Measurements from ENCODE around the gene TSGA10IP. TPM values are rescaled to one million over a fixed set of nuclear protein-coding genes. Genes with fewer than 3 reads are reported as not detected.

The TSGA10IP gene
- total and polyA plus RNA-seq, 2 experiments from 2014 or later: not detected

- Histone ChIP-seq H3K27ac (no peak overlapping the region), H3K27me3 (replicated peaks; ENCODE audit: insufficient read depth) (no peaks in the 10 kb centered on the region), H3F3A (ENCODE audit: insufficient read depth) (peaks cover 25% of the 10 kb centered on the region), H3K9me3 (ENCODE audit: low read depth) (no peaks in the 10 kb centered on the region), H4K20me1 (ENCODE audit: insufficient read depth) (no peaks in the 10 kb centered on the region), H3K36me3 (ENCODE audit: low read depth) (no peaks in the 10 kb centered on the region), H3K4me3 (no peak overlapping the region), H3K4me2 (ENCODE audit: unreplicated experiment) (no peak overlapping the region), H3K79me2 (ENCODE audit: insufficient read depth) (no peaks in the 10 kb centered on the region), H3K4me1 (ENCODE audit: insufficient read depth) (no peaks in the 10 kb centered on the region), H3K9me2 (ENCODE audit: insufficient read depth) (no peaks in the 10 kb centered on the region), H2AFZ (no peak overlapping the region), H3K9ac (no peak overlapping the region)
- WGBS, 2 experiments (ENCODE audit: low coverage in 1 of 2, low lambda C conversion rate in 2 of 2, missing lambda C conversion rate in 2 of 2): 88 to 92% methylated on average over 6 of the region's 6 CpGs
- in situ Hi-C loops (cut with MboI): no loop called here
- TF ChIP-seq EZH2 (IDR thresholded peaks at IDR 0.05; ENCODE audit: insufficient read depth, poor library complexity, severe bottlenecking) (no peak), EZH2phosphoT487 (IDR thresholded peaks at IDR 0.05; ENCODE audit: insufficient read depth, low read depth) (no peak)
- no peak for DNase-seq
Measured at GRCh38 chr11:65928667-65929066, 16.6 kb upstream of the TSGA10IP start.

GRCh38 chr11:65931773-65932557, 13.3 kb upstream of the TSGA10IP start:
- TF ChIP-seq EZH2phosphoT487 (IDR thresholded peaks at IDR 0.05; ENCODE audit: insufficient read depth, low read depth) (no peak), EZH2 (IDR thresholded peaks at IDR 0.05; ENCODE audit: insufficient read depth, poor library complexity, severe bottlenecking) (no peak)
- Histone ChIP-seq H3K4me1 (ENCODE audit: insufficient read depth) (no peaks in the 10 kb centered on the region), H3K79me2 (ENCODE audit: insufficient read depth) (no peaks in the 10 kb centered on the region), H3K9me3 (ENCODE audit: low read depth) (no peaks in the 10 kb centered on the region), H3F3A (ENCODE audit: insufficient read depth) (peaks cover 14% of the 10 kb centered on the region), H3K9ac (no peak overlapping the region), H3K36me3 (ENCODE audit: low read depth) (no peaks in the 10 kb centered on the region), H3K9me2 (ENCODE audit: insufficient read depth) (no peaks in the 10 kb centered on the region), H4K20me1 (ENCODE audit: insufficient read depth) (no peaks in the 10 kb centered on the region), H3K4me3 (no peak overlapping the region), H3K4me2 (ENCODE audit: unreplicated experiment) (no peak overlapping the region), H2AFZ (no peak overlapping the region; the same call in 1 of the 2 replicates), H3K27me3 (replicated peaks; ENCODE audit: insufficient read depth) (no peaks in the 10 kb centered on the region), H3K27ac (no peak overlapping the region)
- no peak for DNase-seq
- in situ Hi-C loops (cut with MboI): no loop called here
- WGBS, 2 experiments (ENCODE audit: low coverage in 1 of 2, low lambda C conversion rate in 2 of 2, missing lambda C conversion rate in 2 of 2): 52 to 55% methylated on average over 13 of the region's 13 CpGs

- H3K4me3 ChIP-seq: no peak overlapping the region
- H2AFZ ChIP-seq: peak overlapping the region; percentile 62; the same call in 1 of the 2 replicates
- H3K27me3 ChIP-seq (replicated peaks; ENCODE audit: insufficient read depth): no peaks in the 10 kb centered on the region
- in situ Hi-C loops (cut with MboI): no loop called here
- peak; percentile 65 for DNase-seq
- H3K27ac ChIP-seq: no peak overlapping the region
- no peaks in the 10 kb centered on the region for H3K79me2 ChIP-seq (ENCODE audit: insufficient read depth)
- 24 to 25% methylated on average over 9 of the region's 9 CpGs for WGBS, 2 experiments (ENCODE audit: low coverage in 1 of 2, low lambda C conversion rate in 2 of 2, missing lambda C conversion rate in 2 of 2)
- TF ChIP-seq EZH2 (IDR thresholded peaks at IDR 0.05; ENCODE audit: insufficient read depth, poor library complexity, severe bottlenecking) (no peak), EZH2phosphoT487 (IDR thresholded peaks at IDR 0.05; ENCODE audit: insufficient read depth, low read depth) (no peak)
- H3K9me2 ChIP-seq (ENCODE audit: insufficient read depth): no peaks in the 10 kb centered on the region
- H3K36me3 ChIP-seq (ENCODE audit: low read depth): no peaks in the 10 kb centered on the region
- H3K9me3 ChIP-seq (ENCODE audit: low read depth): no peaks in the 10 kb centered on the region
- H3K4me2 ChIP-seq (ENCODE audit: unreplicated experiment): no peak overlapping the region
- H3K4me1 ChIP-seq (ENCODE audit: insufficient read depth): no peaks in the 10 kb centered on the region
- H4K20me1 ChIP-seq (ENCODE audit: insufficient read depth): no peaks in the 10 kb centered on the region
- H3K9ac ChIP-seq: no peak overlapping the region
- peaks cover 8% of the 10 kb centered on the region; the same call in 1 of the 2 replicates for H3F3A ChIP-seq (ENCODE audit: insufficient read depth)
Measured at GRCh38 chr11:65932558-65932919, 12.7 kb upstream of the TSGA10IP start.

GRCh38 chr11:65934014-65934413, 11.3 kb upstream of the TSGA10IP start:
- H3K79me2 ChIP-seq (ENCODE audit: insufficient read depth): no peaks in the 10 kb centered on the region
- H3K9me2 ChIP-seq (ENCODE audit: insufficient read depth): no peaks in the 10 kb centered on the region
- H3K4me1 ChIP-seq (ENCODE audit: insufficient read depth): no peaks in the 10 kb centered on the region
- H3K36me3 ChIP-seq (ENCODE audit: low read depth): no peaks in the 10 kb centered on the region
- H2AFZ ChIP-seq: no peak overlapping the region
- H3K27ac ChIP-seq: no peak overlapping the region
- no peaks in the 10 kb centered on the region for H3K27me3 ChIP-seq (replicated peaks; ENCODE audit: insufficient read depth)
- peaks cover 4% of the 10 kb centered on the region; the same call in 1 of the 2 replicates for H3F3A ChIP-seq (ENCODE audit: insufficient read depth)
- TF ChIP-seq EZH2phosphoT487 (IDR thresholded peaks at IDR 0.05; ENCODE audit: insufficient read depth, low read depth) (no peak), EZH2 (IDR thresholded peaks at IDR 0.05; ENCODE audit: insufficient read depth, poor library complexity, severe bottlenecking) (no peak)
- H4K20me1 ChIP-seq (ENCODE audit: insufficient read depth): no peaks in the 10 kb centered on the region
- no peaks in the 10 kb centered on the region for H3K9me3 ChIP-seq (ENCODE audit: low read depth)
- no peak for DNase-seq
- no peak overlapping the region for H3K4me3 ChIP-seq
- in situ Hi-C loops (cut with MboI): no loop called here
- H3K4me2 ChIP-seq (ENCODE audit: unreplicated experiment): no peak overlapping the region
- 70 to 76% methylated on average over 4 of the region's 4 CpGs for WGBS, 2 experiments (ENCODE audit: low coverage in 1 of 2, low lambda C conversion rate in 2 of 2, missing lambda C conversion rate in 2 of 2)
- no peak overlapping the region for H3K9ac ChIP-seq

All from GM23248 (cell line).